DMS153 treated with DMSO at 0.1 percent for 48 hours (cell line): ENCODE measurements around the gene MUC22.

Experiments
- DNase-seq: peaks from one replicate; lab custom pipeline; 2025; ENCODE audit not compliant: unreplicated experiment; lab: John Stamatoyannopoulos, UW

MUC22 gene

DNA sequence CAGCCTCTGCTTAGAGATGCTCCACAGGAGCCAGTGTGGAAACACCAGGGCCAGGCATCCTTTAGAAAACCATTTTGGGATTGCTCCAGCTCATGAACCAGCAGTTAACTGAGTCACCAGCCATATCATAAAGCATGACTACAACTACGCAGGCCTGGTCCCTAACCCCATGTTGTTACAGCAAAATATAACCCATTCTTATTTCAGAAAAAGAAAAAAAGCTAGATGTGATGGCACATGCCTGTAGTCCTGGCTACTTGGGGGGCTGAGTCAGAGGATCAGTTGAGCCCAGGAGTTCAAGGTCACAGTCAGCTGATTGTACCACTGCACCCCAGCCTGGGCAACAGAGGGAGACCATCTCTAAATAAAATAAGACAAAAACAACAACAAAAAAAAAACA is 65.3 kb downstream of the MUC22 start:
- no peak for DNase-seq

DNA sequence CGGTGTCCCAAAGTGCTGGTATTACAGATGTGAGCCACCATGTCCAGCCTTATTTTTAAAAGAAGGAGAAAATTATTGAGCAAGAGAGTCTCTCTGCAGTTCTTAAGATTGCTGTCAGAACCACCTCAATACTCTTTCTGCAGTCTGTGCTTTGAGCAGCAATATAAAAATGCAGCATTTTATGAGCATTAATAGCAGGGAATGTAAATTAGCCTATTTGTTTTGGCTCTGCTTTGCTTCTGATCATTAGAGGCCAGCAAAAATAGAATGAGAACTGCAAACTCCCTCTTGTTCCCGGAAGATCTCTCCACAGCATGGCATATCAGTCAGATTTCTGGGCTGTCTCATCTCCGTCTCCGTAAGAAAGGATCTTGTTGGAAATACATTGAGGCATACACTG is 66.3 kb downstream of the MUC22 start:
- DNase-seq: no peak

DNA sequence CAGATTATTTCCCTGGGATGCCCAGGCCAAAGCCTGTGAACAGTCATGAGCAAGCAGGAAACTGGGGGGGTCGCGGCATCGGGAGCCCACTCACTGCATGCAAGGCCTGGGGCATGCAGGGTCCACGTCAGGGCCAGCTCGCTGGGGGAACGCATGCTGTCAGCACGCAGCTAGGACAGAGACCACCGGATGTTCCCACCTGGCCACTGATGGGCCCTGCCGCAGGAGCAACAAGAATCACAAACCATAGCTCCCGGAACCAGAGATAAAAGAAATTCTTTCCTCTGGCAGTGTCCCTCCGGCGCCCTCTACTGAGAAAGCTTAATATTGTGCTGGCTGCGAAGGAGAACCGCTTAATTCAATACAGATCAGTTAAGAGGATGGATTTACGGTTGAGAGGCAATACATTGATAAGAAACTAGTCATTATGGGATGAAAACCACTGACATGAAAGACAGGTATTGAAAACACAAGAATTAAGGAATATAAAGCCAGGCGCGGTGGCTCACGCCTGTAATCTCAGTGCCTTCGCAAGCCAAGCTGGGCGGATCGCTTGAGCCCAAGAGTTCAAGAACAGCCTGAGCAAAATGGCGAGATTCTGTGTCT is 69.5 kb downstream of the MUC22 start:
- DNase-seq: peak; percentile 69

- DNase-seq: no peak
Observed at GRCh38 chr6:31081872-31082271, 71.6 kb downstream of the MUC22 start.

DNA sequence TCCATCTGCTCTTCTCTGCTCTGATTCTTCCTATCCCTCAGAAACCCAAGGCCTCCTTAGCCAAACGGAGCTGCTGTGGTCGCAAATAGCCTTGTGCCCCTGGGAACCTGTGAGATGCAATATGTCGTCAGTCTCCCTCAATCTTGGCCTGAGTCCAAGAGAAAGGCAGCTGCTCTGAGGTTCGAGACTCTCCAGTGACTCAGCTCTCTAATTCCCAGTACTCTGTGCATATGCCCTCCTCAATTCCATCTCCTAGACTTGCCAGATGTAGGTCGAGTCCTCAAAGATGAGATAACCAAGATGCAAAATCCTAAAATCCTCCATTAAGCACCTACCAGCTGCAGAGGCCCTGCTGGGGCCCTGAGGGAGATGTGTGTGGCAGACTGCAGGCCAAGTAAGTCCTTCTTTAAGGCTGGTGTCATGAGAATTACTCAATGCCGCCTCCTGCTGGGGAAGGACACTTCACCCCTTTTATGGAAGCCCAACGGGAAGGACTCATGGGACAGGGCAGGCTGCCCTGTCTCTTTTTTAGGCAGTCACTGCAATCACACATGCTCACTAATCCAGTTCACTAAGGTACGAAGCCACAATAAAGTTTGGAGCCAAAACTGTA is 73.6 kb downstream of the MUC22 start:
- DNase-seq: no peak
